B cell (primary cell): ENCODE measurements around the gene SHROOM2.

ENCODE experiments used
- EZH2 ChIP-seq: IDR thresholded peaks from 2 replicates; pipeline ENCODE4 v1.6.1; 2012; ENCODE audit warnings: borderline replicate concordance, low read depth, mild to moderate bottlenecking, moderate library complexity, low read length; ENCODE audit not compliant: insufficient read depth, poor library complexity, severe bottlenecking
- TF ChIP-seq, protein P1 (sequence below): fragments of 200-600 bp; IDR thresholded peaks from one replicate; pipeline ENCODE4 v1.8.0; 2022; ENCODE audit warnings: antibody characterized with exemption, mild to moderate bottlenecking

DNA sequence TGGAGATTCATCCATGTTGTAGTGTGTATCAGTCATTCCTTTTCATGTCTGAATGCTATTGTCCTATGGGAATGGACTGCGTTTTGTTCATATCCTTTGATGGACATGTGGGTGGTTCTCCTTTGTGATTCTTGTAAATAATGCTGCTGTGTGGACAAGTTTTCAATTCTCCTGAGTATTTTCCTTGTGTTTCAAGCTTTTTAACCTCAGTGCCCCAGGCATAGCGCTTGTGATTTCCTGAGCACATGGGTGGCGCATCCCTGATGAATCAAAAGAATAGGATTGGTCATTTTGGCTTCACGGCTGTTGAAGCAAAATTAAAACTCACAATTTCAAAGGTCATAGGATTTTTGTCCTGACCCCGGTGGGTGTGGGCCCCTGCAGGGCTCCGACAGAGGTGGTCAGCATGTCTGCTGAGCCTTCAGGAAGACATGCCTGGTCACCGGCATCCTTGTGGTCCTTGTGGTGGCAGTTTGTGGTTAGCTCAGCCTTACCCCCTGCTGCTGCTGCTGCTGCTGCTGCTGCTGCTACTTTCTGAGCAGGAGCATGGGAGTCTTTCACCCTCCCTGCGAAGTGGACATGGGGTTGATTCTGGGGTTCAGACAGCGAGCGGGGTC lies 30.0 kb downstream of the SHROOM2 start:
- no peak for TF ChIP-seq EZH2
- TF ChIP-seq, protein P1, sequence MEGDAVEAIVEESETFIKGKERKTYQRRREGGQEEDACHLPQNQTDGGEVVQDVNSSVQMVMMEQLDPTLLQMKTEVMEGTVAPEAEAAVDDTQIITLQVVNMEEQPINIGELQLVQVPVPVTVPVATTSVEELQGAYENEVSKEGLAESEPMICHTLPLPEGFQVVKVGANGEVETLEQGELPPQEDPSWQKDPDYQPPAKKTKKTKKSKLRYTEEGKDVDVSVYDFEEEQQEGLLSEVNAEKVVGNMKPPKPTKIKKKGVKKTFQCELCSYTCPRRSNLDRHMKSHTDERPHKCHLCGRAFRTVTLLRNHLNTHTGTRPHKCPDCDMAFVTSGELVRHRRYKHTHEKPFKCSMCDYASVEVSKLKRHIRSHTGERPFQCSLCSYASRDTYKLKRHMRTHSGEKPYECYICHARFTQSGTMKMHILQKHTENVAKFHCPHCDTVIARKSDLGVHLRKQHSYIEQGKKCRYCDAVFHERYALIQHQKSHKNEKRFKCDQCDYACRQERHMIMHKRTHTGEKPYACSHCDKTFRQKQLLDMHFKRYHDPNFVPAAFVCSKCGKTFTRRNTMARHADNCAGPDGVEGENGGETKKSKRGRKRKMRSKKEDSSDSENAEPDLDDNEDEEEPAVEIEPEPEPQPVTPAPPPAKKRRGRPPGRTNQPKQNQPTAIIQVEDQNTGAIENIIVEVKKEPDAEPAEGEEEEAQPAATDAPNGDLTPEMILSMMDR = no peak
